Neuronal stem cell (in vitro differentiated cells): ENCODE measurements around the gene PPP3CA.

Experiments
- DNase-seq: peaks from one replicate; pipeline ENCODE4 v3.0.0-alpha.2; 2013; ENCODE audit warnings: low spot score
- H2AFZ ChIP-seq: one replicate; pipeline ENCODE4 v1.6.1; 2013; ENCODE audit warnings: mild to moderate bottlenecking, low read length, inconsistent platforms
- H2AK5ac ChIP-seq: 2 replicates; pipeline ENCODE4 v1.6.1; 2013; ENCODE audit warnings: low read depth, mild to moderate bottlenecking, inconsistent platforms, low read length, moderate library complexity, mixed read lengths
- H2BK120ac ChIP-seq: 2 replicates; pipeline ENCODE4 v1.6.1; 2013; ENCODE audit warnings: low read depth, mild to moderate bottlenecking, inconsistent platforms, low read length, moderate library complexity, mixed read lengths
- H2BK12ac ChIP-seq: one replicate; pipeline ENCODE4 v1.6.1; 2013; ENCODE audit warnings: low read length, inconsistent platforms
- H2BK15ac ChIP-seq: 2 replicates; pipeline ENCODE4 v1.6.1; 2013; ENCODE audit warnings: mild to moderate bottlenecking, low read length, inconsistent platforms, mixed read lengths
- H2BK5ac ChIP-seq: one replicate; pipeline ENCODE4 v1.6.1; 2013; ENCODE audit warnings: inconsistent platforms, mild to moderate bottlenecking, low read length, moderate library complexity
- H3K14ac ChIP-seq: one replicate; pipeline ENCODE4 v1.6.1; 2013; ENCODE audit warnings: low read length, inconsistent platforms
- H3K18ac ChIP-seq: 2 replicates; pipeline ENCODE4 v1.6.1; 2013; ENCODE audit warnings: low read length, inconsistent platforms
- H3K23ac ChIP-seq: 2 replicates; pipeline ENCODE4 v1.6.1; 2013; ENCODE audit warnings: low read depth, mild to moderate bottlenecking, mixed read lengths, low read length, inconsistent platforms; ENCODE audit not compliant: poor library complexity
- H3K27ac ChIP-seq: replicated peaks from 3 replicates; pipeline ENCODE4 v1.5.1; 2013; ENCODE audit warnings: low read length, inconsistent platforms
- H3K27me3 ChIP-seq, 3 experiments: 2 replicates each; pipeline ENCODE4 v1.6.1; 2013; ENCODE audit warnings: low read length in 3 of 3, mild to moderate bottlenecking in 2 of 3, inconsistent platforms in 1 of 3, low read depth in 1 of 3, mixed read lengths in 1 of 3, moderate library complexity in 1 of 3; ENCODE audit not compliant: control insufficient read depth in 3 of 3, insufficient read depth in 3 of 3
- H3K36me3 ChIP-seq, 2 donors: replicated peaks in 1 of 2; 2 replicates each; pipeline ENCODE4 v1.6.1; 2013; ENCODE audit warnings: low read length in 2 of 2; ENCODE audit not compliant: control insufficient read depth in 2 of 2, insufficient read depth in 2 of 2
- H3K4ac ChIP-seq: 2 replicates; pipeline ENCODE4 v1.6.1; 2013; ENCODE audit warnings: inconsistent platforms, mild to moderate bottlenecking, low read length, moderate library complexity
- H3K4me1 ChIP-seq, 2 donors: 1 replicate in 1 of 2; 2 replicates in 1 of 2; pipeline ENCODE4 v1.6.1; 2013; ENCODE audit warnings: low read length in 2 of 2, low read depth in 1 of 2; ENCODE audit not compliant: control insufficient read depth in 2 of 2, insufficient read depth in 1 of 2
- H3K4me2 ChIP-seq: one replicate; pipeline ENCODE4 v1.6.1; 2013; ENCODE audit warnings: mild to moderate bottlenecking, low read length, inconsistent platforms; ENCODE audit not compliant: insufficient read depth, poor library complexity, severe bottlenecking
- H3K4me3 ChIP-seq, 2 donors: 2 replicates each; pipeline ENCODE4 v1.5.1; 2013; ENCODE audit warnings: low read length in 2 of 2, mild to moderate bottlenecking in 2 of 2, inconsistent platforms in 1 of 2, moderate library complexity in 1 of 2
- H3K79me1 ChIP-seq: one replicate; pipeline ENCODE4 v1.6.1; 2013; ENCODE audit warnings: low read depth, mild to moderate bottlenecking, inconsistent platforms, low read length, moderate library complexity
- H3K9ac ChIP-seq: one replicate; pipeline ENCODE4 v1.6.1; 2013; ENCODE audit warnings: mild to moderate bottlenecking, low read depth, low read length, inconsistent platforms; ENCODE audit not compliant: poor library complexity
- H3K9me3 ChIP-seq, 2 donors: replicated peaks in 1 of 2; 2 replicates each; pipeline versions ENCODE3 to v1.6.1; 2013; ENCODE audit warnings: low read length in 2 of 2, mild to moderate bottlenecking in 2 of 2, inconsistent platforms in 1 of 2, low read depth in 1 of 2, mixed read lengths in 1 of 2, moderate library complexity in 1 of 2; ENCODE audit not compliant: control insufficient read depth in 2 of 2, insufficient read depth in 1 of 2
- H4K8ac ChIP-seq: one replicate; pipeline ENCODE4 v1.6.1; 2013; ENCODE audit warnings: low read depth, mild to moderate bottlenecking, inconsistent platforms, low read length, moderate library complexity
- H4K91ac ChIP-seq: one replicate; pipeline ENCODE4 v1.6.1; 2013; ENCODE audit warnings: low read length, low read depth, mild to moderate bottlenecking, inconsistent platforms; ENCODE audit not compliant: poor library complexity
- WGBS, 2 donors: extraction: QIAGEN DNeasy Blood & Tissue Kit; methylation state at CpG; one replicate each; pipeline ENCODE4 v1.1.7; 2013; ENCODE audit warnings: missing lambda C conversion rate in 2 of 2, mixed read lengths in 1 of 2; ENCODE audit not compliant: insufficient read length in 2 of 2, insufficient replicate concordance in 1 of 2; ENCODE audit errors: extremely low coverage in 2 of 2; 5-methylcytosine and 5-hydroxymethylcytosine counted together

The PPP3CA gene

DNA sequence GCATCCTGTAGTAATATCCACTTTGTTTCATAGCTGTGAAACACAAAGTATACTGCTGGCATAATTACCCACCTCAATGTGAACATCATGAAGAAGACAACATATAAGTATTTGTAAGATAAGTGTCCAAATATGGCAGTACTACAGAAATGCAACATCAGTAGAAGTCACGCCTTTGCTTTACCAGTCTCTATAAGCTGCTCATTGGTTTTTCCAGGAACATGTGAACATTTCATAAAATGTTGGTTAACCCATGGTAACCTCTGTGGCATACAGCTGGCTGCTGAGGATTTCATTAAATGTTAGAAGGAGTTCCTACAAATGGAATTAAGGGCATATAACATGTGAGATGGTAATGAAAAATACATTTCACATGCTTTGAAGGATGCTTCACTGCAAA lies 77.6 kb downstream of the PPP3CA start:
- Histone ChIP-seq H3K4me2 (no peak overlapping the region), H3K4ac (no peak overlapping the region), H3K4me1 (no peaks in the 10 kb centered on the region), H3K9me3 (no peaks in the 10 kb centered on the region), H3K27ac (no peak overlapping the region), H2AK5ac (no peak overlapping the region), H4K8ac (no peak overlapping the region), H2BK120ac (no peak overlapping the region), H3K27me3 (no peaks in the 10 kb centered on the region), H3K9ac (no peak overlapping the region), H2AFZ (no peak overlapping the region), H2BK5ac (no peak overlapping the region), H3K4me3 (no peak overlapping the region), H3K18ac (no peak overlapping the region), H3K14ac (no peak overlapping the region), H2BK12ac (no peak overlapping the region), H3K36me3 (no peaks in the 10 kb centered on the region), H3K23ac (no peak overlapping the region), H4K91ac (no peak overlapping the region), H3K79me1 (no peaks in the 10 kb centered on the region), H2BK15ac (no peak overlapping the region)
- no peak for DNase-seq
- WGBS, 2 donors = no CpG with 5 or more reads among the region's 1 CpG

DNA sequence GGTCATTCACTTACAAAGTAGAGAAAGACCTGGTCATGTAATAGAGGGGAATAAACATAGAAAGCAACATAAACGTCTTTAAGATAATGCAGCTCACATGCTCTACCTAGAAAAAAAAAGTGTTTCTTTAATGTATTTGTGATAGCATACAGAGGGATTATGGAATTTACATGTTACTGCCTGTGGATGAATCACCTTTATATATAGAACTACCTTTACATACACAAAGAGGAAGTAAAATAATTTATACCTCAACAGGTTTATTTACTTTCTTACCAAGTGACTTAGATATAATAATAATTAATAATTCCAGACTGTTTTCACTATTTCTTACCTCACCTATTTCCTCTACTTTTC lies 81.5 kb downstream of the PPP3CA start:
- Histone ChIP-seq H2AFZ (no peak overlapping the region), H2BK5ac (no peak overlapping the region), H3K27me3 (no peaks in the 10 kb centered on the region), H3K4me3 (no peak overlapping the region), H3K9ac (no peak overlapping the region), H3K27ac (no peak overlapping the region), H3K4me2 (no peak overlapping the region), H2BK120ac (no peak overlapping the region), H2BK15ac (no peak overlapping the region), H2BK12ac (no peak overlapping the region), H3K14ac (no peak overlapping the region), H3K9me3 (no peaks in the 10 kb centered on the region), H3K18ac (no peak overlapping the region), H3K23ac (no peak overlapping the region), H4K8ac (no peak overlapping the region), H3K4ac (no peak overlapping the region), H2AK5ac (no peak overlapping the region), H3K36me3 (no peaks in the 10 kb centered on the region), H3K4me1 (peaks cover 5 to 15% of the 10 kb centered on the region in 2 donors), H3K79me1 (no peaks in the 10 kb centered on the region), H4K91ac (no peak overlapping the region)
- WGBS, 2 donors = no CpG with 5 or more reads among the region's 1 CpG
- DNase-seq = no peak

DNA sequence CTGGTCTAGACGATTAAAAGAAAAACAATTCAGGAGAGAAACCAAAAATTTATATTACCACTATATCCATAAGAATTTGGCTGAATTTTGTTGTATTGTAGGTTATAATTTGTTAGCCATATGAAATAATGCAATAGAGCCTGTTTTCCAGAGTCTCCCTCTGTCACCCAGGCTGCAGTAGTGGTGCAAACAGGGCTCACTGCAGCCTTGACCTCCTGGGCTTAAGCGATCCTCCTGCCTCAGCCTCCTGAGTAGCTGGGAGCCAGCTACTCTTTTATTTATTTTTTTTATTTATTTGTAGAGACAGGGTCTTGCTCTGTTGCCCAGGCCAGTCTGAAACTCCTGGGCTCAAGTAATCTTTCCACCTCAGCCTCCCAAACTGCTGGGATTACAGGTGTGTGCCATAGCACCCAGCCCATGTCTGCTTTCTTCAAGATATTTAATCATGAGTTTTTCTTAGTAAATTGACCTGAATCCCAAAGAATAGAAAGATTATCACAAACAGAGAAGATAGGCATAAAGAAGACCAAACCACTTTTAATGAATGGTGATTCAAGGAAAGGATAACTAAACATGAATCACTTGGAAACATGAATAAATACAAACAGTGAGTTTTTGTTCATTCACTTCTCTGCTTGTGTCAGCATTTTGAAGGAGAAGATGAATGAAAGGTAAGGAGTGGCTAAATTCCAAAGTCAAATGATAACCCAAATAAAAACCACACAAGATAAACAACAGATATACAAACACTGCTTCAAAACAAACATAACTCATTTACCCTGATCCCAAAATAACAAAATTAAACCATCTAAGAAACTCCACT lies 82.1 kb downstream of the PPP3CA start:
- H3K23ac ChIP-seq = no peak overlapping the region
- no peak overlapping the region for H4K91ac ChIP-seq
- H3K18ac ChIP-seq = no peak overlapping the region
- H3K14ac ChIP-seq = no peak overlapping the region
- WGBS, 2 donors = no CpG with 5 or more reads among the region's 2 CpGs
- no peaks in the 10 kb centered on the region for H3K36me3 ChIP-seq
- H3K79me1 ChIP-seq = no peaks in the 10 kb centered on the region
- DNase-seq = no peak
- no peak overlapping the region for H3K27ac ChIP-seq
- H3K9me3 ChIP-seq = no peaks in the 10 kb centered on the region
- no peak overlapping the region for H2AFZ ChIP-seq
- no peak overlapping the region for H3K4me2 ChIP-seq
- H2BK5ac ChIP-seq = no peak overlapping the region
- H3K4me3 ChIP-seq = no peak overlapping the region
- H3K9ac ChIP-seq = no peak overlapping the region
- no peak overlapping the region for H2AK5ac ChIP-seq
- H2BK15ac ChIP-seq = no peak overlapping the region
- no peaks in the 10 kb centered on the region for H3K27me3 ChIP-seq
- H3K4ac ChIP-seq = no peak overlapping the region
- H4K8ac ChIP-seq = no peak overlapping the region
- peaks cover 5 to 15% of the 10 kb centered on the region in 2 donors for H3K4me1 ChIP-seq
- H2BK120ac ChIP-seq = no peak overlapping the region
- no peak overlapping the region for H2BK12ac ChIP-seq

DNA sequence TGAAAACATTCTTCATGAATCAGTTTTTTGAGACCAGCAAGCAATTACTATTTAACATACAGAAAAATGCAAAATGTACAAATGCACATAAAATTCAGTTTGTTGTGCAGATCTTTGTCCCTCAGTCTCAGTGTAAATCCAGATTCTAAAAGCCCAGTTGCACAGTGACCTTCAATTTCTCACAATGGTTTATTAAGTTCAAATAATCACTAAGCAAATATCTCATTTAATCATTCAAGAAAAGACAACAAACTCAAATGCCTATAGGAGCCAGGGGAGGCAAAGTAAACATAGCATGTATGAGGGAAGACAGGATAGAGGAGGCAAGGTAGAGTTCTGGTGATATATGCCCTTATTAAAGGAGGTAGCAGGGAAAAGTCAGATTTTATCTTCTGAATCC lies 82.8 kb downstream of the PPP3CA start:
- no peak for DNase-seq
- no peaks in the 10 kb centered on the region for H3K36me3 ChIP-seq
- H2BK12ac ChIP-seq = no peak overlapping the region
- no peaks in the 10 kb centered on the region for H3K9me3 ChIP-seq
- H2BK5ac ChIP-seq = no peak overlapping the region
- H3K18ac ChIP-seq = no peak overlapping the region
- no peak overlapping the region for H3K23ac ChIP-seq
- H4K91ac ChIP-seq = no peak overlapping the region
- H3K79me1 ChIP-seq = no peaks in the 10 kb centered on the region
- H3K14ac ChIP-seq = no peak overlapping the region
- no peaks in the 10 kb centered on the region for H3K27me3 ChIP-seq
- no peak overlapping the region for H2BK120ac ChIP-seq
- H2AFZ ChIP-seq = no peak overlapping the region
- no peak overlapping the region for H3K4ac ChIP-seq
- no peak overlapping the region for H3K4me3 ChIP-seq
- H4K8ac ChIP-seq = no peak overlapping the region
- H3K9ac ChIP-seq = no peak overlapping the region
- H3K4me1 ChIP-seq = peaks cover 5 to 15% of the 10 kb centered on the region in 2 donors
- H3K4me2 ChIP-seq = no peak overlapping the region
- H3K27ac ChIP-seq = no peak overlapping the region
- no peak overlapping the region for H2AK5ac ChIP-seq
- H2BK15ac ChIP-seq = no peak overlapping the region
